ENCODE measurements around the gene NIN.

Gene NIN

DNA sequence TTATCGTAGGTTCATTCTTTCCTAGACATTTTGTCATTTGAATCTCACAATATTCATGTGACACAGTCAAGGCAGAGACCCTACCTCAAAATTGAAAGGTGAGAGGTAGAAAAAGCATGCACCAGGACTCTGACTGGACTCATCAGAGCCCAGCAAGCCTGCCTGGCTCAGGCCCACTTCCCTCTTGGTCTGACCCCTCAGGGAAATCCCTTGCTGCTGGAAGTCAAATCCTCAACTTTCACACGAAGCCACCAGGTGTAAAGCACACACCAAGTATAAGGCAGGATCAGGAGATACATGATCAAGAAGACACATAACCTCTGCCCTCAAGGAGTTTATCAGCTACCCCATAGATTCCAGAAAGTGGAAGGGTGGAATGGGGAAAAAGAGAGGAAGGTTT is 18.8 kb downstream of the NIN start:
- no peak for DNase-seq (ENCODE audit: low read depth, low spot score)
- in situ Hi-C loops (cut with HindIII; ENCODE audit: low sequenced_read_pairs) = no loop called here
- H3K4me3 ChIP-seq (ENCODE audit: low read depth, low read length) = no peak overlapping the region
- no peak for TF ChIP-seq CTCF (IDR thresholded peaks at IDR 0.05; ENCODE audit: low read depth, low read length)

- DNase-seq (ENCODE audit: low read depth, low spot score) = no peak
- in situ Hi-C loops (cut with HindIII; ENCODE audit: low sequenced_read_pairs) = no loop called here
- no peak for TF ChIP-seq CTCF (IDR thresholded peaks at IDR 0.05; ENCODE audit: low read depth, low read length)
- no peak overlapping the region for H3K4me3 ChIP-seq (ENCODE audit: low read depth, low read length)
Measured at GRCh38 chr14:50808053-50808452, 22.9 kb downstream of the NIN start.

DNA sequence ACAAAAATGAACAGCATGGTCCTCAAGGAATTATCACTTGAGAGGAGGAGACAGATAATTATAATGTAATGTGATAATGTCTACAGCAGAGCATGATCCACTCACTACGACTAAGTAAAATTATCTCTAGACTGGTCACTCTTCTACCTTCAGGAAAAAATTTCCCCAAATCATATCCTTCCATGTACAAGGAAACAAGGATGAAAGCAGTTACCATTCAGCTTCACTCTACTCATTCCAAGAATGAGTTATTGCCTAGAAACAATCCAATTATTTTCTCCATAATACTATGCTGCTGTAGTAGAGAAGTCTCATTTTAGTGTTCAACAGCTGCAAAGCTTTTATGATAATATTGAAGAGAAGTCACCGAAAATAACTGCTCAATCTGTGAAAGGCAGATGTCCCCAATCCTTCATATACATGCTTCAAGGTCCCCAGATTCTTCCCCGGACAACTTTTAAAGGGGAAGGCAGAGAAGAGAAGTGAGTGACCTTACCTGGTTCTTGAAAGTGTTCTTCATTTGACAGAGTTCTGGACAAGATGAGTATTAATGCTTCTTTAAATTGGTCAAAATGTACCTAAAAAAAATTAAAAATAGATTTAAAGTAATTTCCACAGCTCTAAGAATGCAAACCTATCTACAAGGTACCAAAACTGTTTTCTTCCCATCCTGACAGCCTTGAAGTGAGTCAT is 24.6 kb downstream of the NIN start:
- no peak overlapping the region for H3K4me3 ChIP-seq (ENCODE audit: low read depth, low read length)
- TF ChIP-seq CTCF (IDR thresholded peaks at IDR 0.05; ENCODE audit: low read depth, low read length) = no peak
- DNase-seq (ENCODE audit: low read depth, low spot score) = no peak
- in situ Hi-C loops (cut with HindIII; ENCODE audit: low sequenced_read_pairs) = no loop called here

GRCh38 chr14:50805396-50805795 is 25.6 kb downstream of the NIN start:
- TF ChIP-seq CTCF (IDR thresholded peaks at IDR 0.05; ENCODE audit: low read depth, low read length) = no peak
- DNase-seq (ENCODE audit: low read depth, low spot score) = no peak
- in situ Hi-C loops (cut with HindIII; ENCODE audit: low sequenced_read_pairs) = no loop called here
- H3K4me3 ChIP-seq (ENCODE audit: low read depth, low read length) = no peak overlapping the region

DNA sequence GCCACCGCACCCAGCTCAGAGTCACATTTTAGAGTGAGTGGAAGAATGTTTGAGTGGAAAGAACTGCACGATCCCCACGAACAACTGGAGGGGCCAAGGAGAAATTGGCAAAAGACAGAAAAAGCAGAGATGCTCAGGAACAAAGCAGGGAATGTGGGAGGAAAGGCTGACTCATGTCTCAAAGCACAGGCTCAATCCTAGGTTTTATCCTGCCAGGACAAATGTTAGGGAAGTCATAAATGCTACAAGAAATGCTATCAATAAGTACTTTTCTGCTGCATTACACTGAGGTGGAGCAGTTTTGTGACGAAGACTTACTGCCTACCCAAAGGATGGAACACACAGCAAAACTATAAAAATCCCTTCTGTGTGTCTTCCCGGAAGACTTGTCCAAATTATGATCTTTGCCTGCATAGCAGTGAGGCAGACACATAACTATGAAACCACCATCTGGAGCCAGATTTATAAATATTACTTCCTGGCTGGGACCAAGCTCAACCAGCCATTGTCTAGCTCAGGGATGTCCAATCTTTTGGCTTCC is 26.7 kb downstream of the NIN start:
- no peak overlapping the region for H3K4me3 ChIP-seq (ENCODE audit: low read depth, low read length)
- DNase-seq (ENCODE audit: low read depth, low spot score) = peak; percentile 66
- no peak for TF ChIP-seq CTCF (IDR thresholded peaks at IDR 0.05; ENCODE audit: low read depth, low read length)
- in situ Hi-C loops (cut with HindIII; ENCODE audit: low sequenced_read_pairs) = no loop called here

DNA sequence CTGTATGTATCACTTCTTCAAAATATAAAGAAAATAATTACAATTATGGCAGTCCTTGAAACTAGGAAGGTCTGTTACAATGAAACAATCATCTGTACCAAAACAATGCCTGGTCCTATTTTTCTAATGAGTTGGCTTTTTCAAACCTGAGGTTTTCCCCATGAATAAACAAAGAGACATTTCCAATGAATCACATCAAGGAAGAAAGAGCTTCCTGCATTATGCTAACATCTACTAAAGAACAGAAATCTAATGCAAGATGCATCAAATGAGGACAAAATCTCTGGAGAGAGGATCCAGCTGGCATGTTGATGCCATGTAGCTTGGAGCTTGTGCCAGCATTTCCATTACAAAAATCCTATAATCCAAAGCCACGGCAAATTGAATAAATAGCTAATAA is 29.3 kb downstream of the NIN start:
- H3K4me3 ChIP-seq (ENCODE audit: low read depth, low read length) = no peak overlapping the region
- no peak for TF ChIP-seq CTCF (IDR thresholded peaks at IDR 0.05; ENCODE audit: low read depth, low read length)
- in situ Hi-C loops (cut with HindIII; ENCODE audit: low sequenced_read_pairs) = no loop called here
- DNase-seq (ENCODE audit: low read depth, low spot score) = peak; percentile 59

Measured in astrocyte of the spinal cord (primary cell).